Measurements from ENCODE around the gene CADM2.

Gene CADM2

DNA sequence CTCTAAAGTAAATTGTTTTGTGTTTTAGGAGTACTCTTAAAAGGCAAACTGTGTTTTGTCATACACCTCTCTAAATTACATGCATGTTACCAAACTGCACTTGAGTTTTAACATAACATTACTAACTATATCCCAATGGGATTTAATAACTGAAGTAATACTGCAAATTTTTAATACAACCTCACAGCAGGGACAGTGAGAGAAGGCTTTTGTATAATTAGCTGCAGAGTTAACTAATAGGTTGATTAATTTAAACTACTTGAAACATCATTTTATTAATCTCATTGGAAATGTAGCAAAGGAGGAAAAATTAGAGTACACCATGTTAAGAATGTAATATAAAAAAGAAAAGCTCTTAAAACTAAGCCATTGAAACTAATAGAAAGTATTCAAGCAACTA is 417.3 kb downstream of the CADM2 start:
- DNase-seq, result no peak
- H3K27me3 ChIP-seq (ENCODE audit: control insufficient read depth in 1 of 2, insufficient read depth in 1 of 2, low read length in 2 of 2), result no peaks in the 10 kb centered on the region
- H3K79me1 ChIP-seq (replicated peaks; ENCODE audit: low read length, poor library complexity, severe bottlenecking), result no peaks in the 10 kb centered on the region
- H3K18ac ChIP-seq (ENCODE audit: low read depth in 1 of 2, low read length in 2 of 2), result no peak overlapping the region
- H4K8ac ChIP-seq (ENCODE audit: low read length), result no peak overlapping the region
- H2AK5ac ChIP-seq (ENCODE audit: low read length, severe bottlenecking), result no peak overlapping the region
- no peak overlapping the region for H2BK120ac ChIP-seq (ENCODE audit: low read depth, low read length)
- no peak overlapping the region for H3K23ac ChIP-seq (ENCODE audit: low read length in 2 of 2)
- H2BK15ac ChIP-seq (ENCODE audit: low read depth, poor library complexity, severe bottlenecking), result no peak overlapping the region
- no peaks in the 10 kb centered on the region for H3K36me3 ChIP-seq (ENCODE audit: control insufficient read depth in 1 of 2, insufficient read depth in 2 of 2, low read depth in 1 of 2, low read length in 2 of 2)
- no peak overlapping the region for H3K9ac ChIP-seq (ENCODE audit: low read length)
- H3K4ac ChIP-seq (ENCODE audit: low read depth in 1 of 2, low read length in 2 of 2), result no peak overlapping the region
- H3K4me1 ChIP-seq (ENCODE audit: control insufficient read depth, insufficient read depth, low read depth, low read length), result no peaks in the 10 kb centered on the region
- no peak overlapping the region for H3K4me3 ChIP-seq (ENCODE audit: insufficient read depth in 1 of 2, low read depth in 1 of 2, low read length in 2 of 2)
- H3K27ac ChIP-seq (ENCODE audit: low read length, poor library complexity, severe bottlenecking), result no peak overlapping the region
- H3K4me2 ChIP-seq (ENCODE audit: low read length, poor library complexity, severe bottlenecking), result no peak overlapping the region
- no peak overlapping the region for H4K91ac ChIP-seq (ENCODE audit: low read length)
- H2BK12ac ChIP-seq (ENCODE audit: low read length in 2 of 2), result no peak overlapping the region
- no peak overlapping the region for H2BK5ac ChIP-seq (ENCODE audit: low read depth, low read length, poor library complexity, severe bottlenecking)
- H3K14ac ChIP-seq (ENCODE audit: low read length in 2 of 2), result no peak overlapping the region
- H2AFZ ChIP-seq (ENCODE audit: low read depth, low read length), result no peak overlapping the region
- no peaks in the 10 kb centered on the region for H3K9me3 ChIP-seq (ENCODE audit: control insufficient read depth, low read length)

DNA sequence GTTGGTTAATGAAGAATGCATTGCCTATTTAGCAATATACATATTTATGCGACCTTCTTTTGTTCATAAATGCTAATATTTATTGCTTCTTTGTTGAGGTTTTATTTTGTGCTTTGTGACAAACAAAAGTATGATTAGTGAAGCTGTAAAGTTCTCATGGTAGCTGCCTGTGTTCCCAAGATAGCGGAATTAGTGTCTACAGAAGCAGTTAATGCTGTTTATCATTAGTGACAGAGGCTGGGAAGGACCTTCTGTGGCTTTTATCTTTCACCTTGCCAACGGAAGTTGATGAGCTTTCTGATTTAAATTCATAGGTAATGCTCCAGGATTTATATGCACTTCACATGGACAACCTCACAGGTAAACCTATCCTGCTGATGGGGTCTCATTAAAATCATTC is 418.3 kb downstream of the CADM2 start:
- no peak for DNase-seq
- Histone ChIP-seq H2BK120ac (ENCODE audit: low read depth, low read length) (no peak overlapping the region), H3K36me3 (ENCODE audit: control insufficient read depth in 1 of 2, insufficient read depth in 2 of 2, low read depth in 1 of 2, low read length in 2 of 2) (no peaks in the 10 kb centered on the region), H3K27me3 (ENCODE audit: control insufficient read depth in 1 of 2, insufficient read depth in 1 of 2, low read length in 2 of 2) (no peaks in the 10 kb centered on the region), H2AFZ (ENCODE audit: low read depth, low read length) (no peak overlapping the region), H4K8ac (ENCODE audit: low read length) (no peak overlapping the region), H3K79me1 (replicated peaks; ENCODE audit: low read length, poor library complexity, severe bottlenecking) (no peaks in the 10 kb centered on the region), H3K4me2 (ENCODE audit: low read length, poor library complexity, severe bottlenecking) (no peak overlapping the region), H2BK5ac (ENCODE audit: low read depth, low read length, poor library complexity, severe bottlenecking) (no peak overlapping the region), H3K14ac (ENCODE audit: low read length in 2 of 2) (no peak overlapping the region), H3K23ac (ENCODE audit: low read length in 2 of 2) (no peak overlapping the region), H4K91ac (ENCODE audit: low read length) (no peak overlapping the region), H2AK5ac (ENCODE audit: low read length, severe bottlenecking) (no peak overlapping the region), H2BK12ac (ENCODE audit: low read length in 2 of 2) (no peak overlapping the region), H3K18ac (ENCODE audit: low read depth in 1 of 2, low read length in 2 of 2) (no peak overlapping the region), H3K27ac (ENCODE audit: low read length, poor library complexity, severe bottlenecking) (no peak overlapping the region), H3K9ac (ENCODE audit: low read length) (no peak overlapping the region), H2BK15ac (ENCODE audit: low read depth, poor library complexity, severe bottlenecking) (no peak overlapping the region), H3K4ac (ENCODE audit: low read depth in 1 of 2, low read length in 2 of 2) (no peak overlapping the region), H3K4me3 (ENCODE audit: insufficient read depth in 1 of 2, low read depth in 1 of 2, low read length in 2 of 2) (no peak overlapping the region), H3K9me3 (ENCODE audit: control insufficient read depth, low read length) (no peaks in the 10 kb centered on the region), H3K4me1 (ENCODE audit: control insufficient read depth, insufficient read depth, low read depth, low read length) (no peaks in the 10 kb centered on the region)
- WGBS, result 48% methylated on average over 2 of the region's 3 CpGs

DNA sequence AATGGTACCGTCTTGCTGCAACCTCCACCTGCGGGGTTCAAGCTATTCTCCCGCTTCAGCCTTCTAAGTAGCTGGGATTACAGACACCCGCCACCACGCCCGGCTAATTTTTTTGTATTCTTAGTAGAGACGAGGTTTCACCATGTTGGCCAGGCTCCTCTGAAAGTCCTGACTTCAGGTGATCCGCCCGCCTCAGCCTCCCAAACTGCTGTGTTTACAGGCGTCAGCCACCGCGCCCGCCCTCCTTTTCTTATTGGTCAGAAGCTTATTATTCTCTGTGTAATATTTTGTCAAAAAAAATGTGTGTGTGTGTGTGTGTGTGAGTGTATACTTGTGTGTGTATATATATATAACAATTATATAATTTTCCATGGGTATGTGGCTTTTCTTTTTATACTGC is 425.6 kb downstream of the CADM2 start:
- H3K4me2 ChIP-seq (ENCODE audit: low read length, poor library complexity, severe bottlenecking), result no peak overlapping the region
- no peak overlapping the region for H2BK120ac ChIP-seq (ENCODE audit: low read depth, low read length)
- H3K27me3 ChIP-seq (ENCODE audit: control insufficient read depth in 1 of 2, insufficient read depth in 1 of 2, low read length in 2 of 2), result no peaks in the 10 kb centered on the region
- H3K4ac ChIP-seq (ENCODE audit: low read depth in 1 of 2, low read length in 2 of 2), result no peak overlapping the region
- H3K9me3 ChIP-seq (ENCODE audit: control insufficient read depth, low read length), result no peaks in the 10 kb centered on the region
- no peak overlapping the region for H3K23ac ChIP-seq (ENCODE audit: low read length in 2 of 2)
- no peak overlapping the region for H3K4me3 ChIP-seq (ENCODE audit: insufficient read depth in 1 of 2, low read depth in 1 of 2, low read length in 2 of 2)
- H3K4me1 ChIP-seq (ENCODE audit: control insufficient read depth, insufficient read depth, low read depth, low read length), result no peaks in the 10 kb centered on the region
- H2BK5ac ChIP-seq (ENCODE audit: low read depth, low read length, poor library complexity, severe bottlenecking), result no peak overlapping the region
- no peak overlapping the region for H2AFZ ChIP-seq (ENCODE audit: low read depth, low read length)
- H2AK5ac ChIP-seq (ENCODE audit: low read length, severe bottlenecking), result no peak overlapping the region
- H3K14ac ChIP-seq (ENCODE audit: low read length in 2 of 2), result no peak overlapping the region
- no peak overlapping the region for H4K8ac ChIP-seq (ENCODE audit: low read length)
- no peak overlapping the region for H3K27ac ChIP-seq (ENCODE audit: low read length, poor library complexity, severe bottlenecking)
- DNase-seq, result no peak
- H2BK12ac ChIP-seq (ENCODE audit: low read length in 2 of 2), result no peak overlapping the region
- H3K18ac ChIP-seq (ENCODE audit: low read depth in 1 of 2, low read length in 2 of 2), result no peak overlapping the region
- H2BK15ac ChIP-seq (ENCODE audit: low read depth, poor library complexity, severe bottlenecking), result no peak overlapping the region
- whole genome bisulfite sequencing, result 90% methylated on average over 13 of the region's 13 CpGs
- H3K79me1 ChIP-seq (replicated peaks; ENCODE audit: low read length, poor library complexity, severe bottlenecking), result no peaks in the 10 kb centered on the region
- no peak overlapping the region for H4K91ac ChIP-seq (ENCODE audit: low read length)
- H3K9ac ChIP-seq (ENCODE audit: low read length), result no peak overlapping the region
- no peaks in the 10 kb centered on the region for H3K36me3 ChIP-seq (ENCODE audit: control insufficient read depth in 1 of 2, insufficient read depth in 2 of 2, low read depth in 1 of 2, low read length in 2 of 2)

- no peaks in the 10 kb centered on the region for H3K79me1 ChIP-seq (replicated peaks; ENCODE audit: low read length, poor library complexity, severe bottlenecking)
- no peak overlapping the region for H2BK15ac ChIP-seq (ENCODE audit: low read depth, poor library complexity, severe bottlenecking)
- H2BK120ac ChIP-seq (ENCODE audit: low read depth, low read length), result no peak overlapping the region
Observed at GRCh38 chr3:85387913-85388505, 429.2 kb downstream of the CADM2 start.

More at GRCh38 chr3:85387913-85388505, 429.2 kb downstream of the CADM2 start:
- Histone ChIP-seq H3K9ac (ENCODE audit: low read length) (no peak overlapping the region), H3K4me2 (ENCODE audit: low read length, poor library complexity, severe bottlenecking) (no peak overlapping the region), H3K27me3 (ENCODE audit: control insufficient read depth in 1 of 2, insufficient read depth in 1 of 2, low read length in 2 of 2) (no peaks in the 10 kb centered on the region), H3K18ac (ENCODE audit: low read depth in 1 of 2, low read length in 2 of 2) (no peak overlapping the region), H2BK5ac (ENCODE audit: low read depth, low read length, poor library complexity, severe bottlenecking) (no peak overlapping the region), H3K14ac (ENCODE audit: low read length in 2 of 2) (no peak overlapping the region), H2BK12ac (ENCODE audit: low read length in 2 of 2) (no peak overlapping the region), H3K4me3 (ENCODE audit: insufficient read depth in 1 of 2, low read depth in 1 of 2, low read length in 2 of 2) (no peak overlapping the region), H3K27ac (ENCODE audit: low read length, poor library complexity, severe bottlenecking) (no peak overlapping the region), H2AFZ (ENCODE audit: low read depth, low read length) (no peak overlapping the region), H3K4me1 (ENCODE audit: control insufficient read depth, insufficient read depth, low read depth, low read length) (no peaks in the 10 kb centered on the region), H3K9me3 (ENCODE audit: control insufficient read depth, low read length) (no peaks in the 10 kb centered on the region), H2AK5ac (ENCODE audit: low read length, severe bottlenecking) (no peak overlapping the region), H3K36me3 (ENCODE audit: control insufficient read depth in 1 of 2, insufficient read depth in 2 of 2, low read depth in 1 of 2, low read length in 2 of 2) (no peaks in the 10 kb centered on the region), H4K91ac (ENCODE audit: low read length) (no peak overlapping the region), H3K4ac (ENCODE audit: low read depth in 1 of 2, low read length in 2 of 2) (no peak overlapping the region), H3K23ac (ENCODE audit: low read length in 2 of 2) (no peak overlapping the region), H4K8ac (ENCODE audit: low read length) (no peak overlapping the region)
- no peak for DNase-seq
- 72% methylated on average over 5 of the region's 6 CpGs for WGBS

All from mesenchymal stem cell (in vitro differentiated cells and primary cell).